H1 (cell line): Measurements from ENCODE around the gene CPT2. TPM values are rescaled to one million over a fixed set of nuclear protein-coding genes. Genes with fewer than 3 reads are reported as not detected.

Experiments used
- CEBPB ChIP-seq: IDR thresholded peaks from 2 replicates; pipeline ENCODE4 v1.6.1; 2012; ENCODE audit warnings: low read depth, low read length
- PHF8 ChIP-seq: fragments of 200-600 bp; sonication (generic); conservative IDR thresholded peaks from 2 replicates; pipeline ENCODE4 v1.7.1; 2012; ENCODE audit warnings: low read depth, mild to moderate bottlenecking, inconsistent platforms, low read length, moderate library complexity
- SIRT6 ChIP-seq: IDR thresholded peaks from one replicate; pipeline ENCODE4 v1.7.1; 2012; ENCODE audit warnings: low read length, inconsistent platforms
- polyA plus RNA-seq, 7 experiments: library from polyadenylated mRNA; depleted of rRNA in 3 of 7; stranded (reverse) in 5 of 7; unstranded in 2 of 7; fragments of >200 nt in 5 of 7; fragments of 200-250 nt in 2 of 7; gene quantifications; 1 replicate in 5 of 7; 2 replicates in 1 of 7; 4 replicates in 1 of 7; pipeline versions ENCODE4 v1.2.1 to v1.2.3, GENCODE V29; 2011 to 2013; ENCODE audit warnings: missing spikeins in 2 of 7, mixed read lengths in 2 of 7
- total RNA-seq: library from RNA; stranded (reverse); fragmentation: NEBNext Ultra II Directional; extraction: Animal tissue kit (Norgen Biotek cat#: 25700); gene quantifications from 2 replicates; pipeline ENCODE4 v1.2.1, GENCODE V29; 2021

The CPT2 gene
- total and polyA plus RNA-seq, 2 of the 8 experiments (the other 6 are each of a cell fraction or from before 2014, with no cell fraction given): 23.9 to 25.5 TPM

- TF ChIP-seq PHF8: no peak
- no peak for TF ChIP-seq SIRT6
- TF ChIP-seq CEBPB: no peak
Observed at GRCh38 chr1:53259932-53260331, 63.3 kb downstream of the CPT2 start (continued).
